SU-DHL-6 (cell line): Measurements from ENCODE around the gene PTPN14.

Experiments used
- EZH2phosphoT487 ChIP-seq: fragments of 200-600 bp; sonication (generic), shearing (Covaris generic); conservative IDR thresholded peaks from 2 replicates; pipeline ENCODE4 v1.6.1; 2018; ENCODE audit warnings: mild to moderate bottlenecking, antibody characterized with exemption, low read length, moderate library complexity, mixed read lengths
- TF ChIP-seq, protein P1 (sequence below): fragments of 200-600 bp; sonication (generic); IDR thresholded peaks from one replicate; pipeline ENCODE4 v1.5.1; 2017; ENCODE audit warnings: antibody characterized with exemption, mild to moderate bottlenecking, low read length, moderate library complexity; ENCODE audit not compliant: insufficient read depth, poor library complexity, severe bottlenecking

DNA sequence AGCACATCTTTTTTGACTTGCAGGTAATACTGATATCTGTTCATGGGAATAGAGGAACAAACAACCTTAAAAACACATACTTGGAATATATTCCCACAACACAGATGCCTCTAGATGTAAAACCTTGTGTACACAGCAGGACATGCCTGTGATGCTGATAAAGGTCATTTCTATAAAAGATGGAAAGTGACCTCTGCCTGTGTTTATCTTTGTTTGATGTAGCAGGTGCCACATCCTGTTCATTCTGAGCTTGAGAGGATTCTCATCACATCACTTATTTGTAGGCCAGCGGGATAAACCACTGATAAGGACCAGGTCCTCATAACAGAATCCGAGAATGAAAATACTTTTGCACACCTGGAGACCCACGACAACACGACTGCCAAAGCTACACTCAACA lies 136.7 kb downstream of the PTPN14 start:
- TF ChIP-seq, protein P1, sequence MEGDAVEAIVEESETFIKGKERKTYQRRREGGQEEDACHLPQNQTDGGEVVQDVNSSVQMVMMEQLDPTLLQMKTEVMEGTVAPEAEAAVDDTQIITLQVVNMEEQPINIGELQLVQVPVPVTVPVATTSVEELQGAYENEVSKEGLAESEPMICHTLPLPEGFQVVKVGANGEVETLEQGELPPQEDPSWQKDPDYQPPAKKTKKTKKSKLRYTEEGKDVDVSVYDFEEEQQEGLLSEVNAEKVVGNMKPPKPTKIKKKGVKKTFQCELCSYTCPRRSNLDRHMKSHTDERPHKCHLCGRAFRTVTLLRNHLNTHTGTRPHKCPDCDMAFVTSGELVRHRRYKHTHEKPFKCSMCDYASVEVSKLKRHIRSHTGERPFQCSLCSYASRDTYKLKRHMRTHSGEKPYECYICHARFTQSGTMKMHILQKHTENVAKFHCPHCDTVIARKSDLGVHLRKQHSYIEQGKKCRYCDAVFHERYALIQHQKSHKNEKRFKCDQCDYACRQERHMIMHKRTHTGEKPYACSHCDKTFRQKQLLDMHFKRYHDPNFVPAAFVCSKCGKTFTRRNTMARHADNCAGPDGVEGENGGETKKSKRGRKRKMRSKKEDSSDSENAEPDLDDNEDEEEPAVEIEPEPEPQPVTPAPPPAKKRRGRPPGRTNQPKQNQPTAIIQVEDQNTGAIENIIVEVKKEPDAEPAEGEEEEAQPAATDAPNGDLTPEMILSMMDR, result no peak
- no peak for TF ChIP-seq EZH2phosphoT487
